Liver (tissue), 9 donors: Measurements from ENCODE around the gene TBX5. TPM values are rescaled to one million over a fixed set of nuclear protein-coding genes. Genes with fewer than 3 reads are reported as not detected.

Source experiments
- DNase-seq: peaks from one replicate; pipeline ENCODE4 v3.0.0-alpha.2; 2017; ENCODE audit warnings: low spot score
- H3K27ac ChIP-seq, 2 donors: one replicate each; pipeline ENCODE4 v1.7.0; 2013; ENCODE audit warnings: inconsistent platforms in 2 of 2, low read length in 2 of 2, control low read depth in 1 of 2, low read depth in 1 of 2, mild to moderate bottlenecking in 1 of 2
- H3K27me3 ChIP-seq, 4 donors: one replicate each; pipeline versions ENCODE4 v1.6.1 to v1.7.0; 2013; ENCODE audit warnings: low read length in 3 of 4, inconsistent platforms in 1 of 4, mild to moderate bottlenecking in 1 of 4, moderate library complexity in 1 of 4; ENCODE audit not compliant: control insufficient read depth in 4 of 4, insufficient read depth in 4 of 4
- H3K36me3 ChIP-seq, 4 donors: one replicate each; pipeline versions ENCODE4 v1.6.1 to v1.7.0; 2013; ENCODE audit warnings: low read length in 3 of 4, mild to moderate bottlenecking in 3 of 4, low read depth in 1 of 4, moderate library complexity in 1 of 4; ENCODE audit not compliant: control insufficient read depth in 4 of 4, insufficient read depth in 3 of 4
- H3K4me1 ChIP-seq, 4 donors: one replicate each; pipeline versions ENCODE4 v1.6.1 to v1.7.0; 2013; ENCODE audit warnings: low read length in 3 of 4, mild to moderate bottlenecking in 3 of 4, moderate library complexity in 1 of 4; ENCODE audit not compliant: control insufficient read depth in 4 of 4, insufficient read depth in 4 of 4
- H3K4me3 ChIP-seq, 3 donors: one replicate each; pipeline versions ENCODE4 v1.6.1 to v1.7.0; 2013; ENCODE audit warnings: low read length in 3 of 3, control low read depth in 1 of 3, low read depth in 1 of 3, mild to moderate bottlenecking in 1 of 3
- H3K9ac ChIP-seq, 2 donors: one replicate each; pipeline ENCODE4 v1.7.0; 2013; ENCODE audit warnings: low read length in 2 of 2, mild to moderate bottlenecking in 2 of 2, moderate library complexity in 2 of 2, control low read depth in 1 of 2, low read depth in 1 of 2
- H3K9me3 ChIP-seq, 4 donors: one replicate each; pipeline versions ENCODE4 v1.6.1 to v1.7.0; 2013; ENCODE audit warnings: low read length in 3 of 4; ENCODE audit not compliant: control insufficient read depth in 4 of 4
- EGR1 ChIP-seq, 2 donors: IDR thresholded peaks; 2 replicates each; pipeline ENCODE4 v1.6.1; 2016 to 2018; ENCODE audit warnings: antibody characterized with exemption in 2 of 2, low read depth in 2 of 2
- FOXA1 ChIP-seq: IDR thresholded peaks from 2 replicates; pipeline ENCODE4 v1.6.1; 2016; ENCODE audit warnings: antibody characterized with exemption
- FOXA2 ChIP-seq: IDR thresholded peaks from 2 replicates; pipeline ENCODE4 v1.6.1; 2016; ENCODE audit warnings: antibody characterized with exemption
- GABPA ChIP-seq, 2 donors: IDR thresholded peaks in 1 of 2; conservative IDR thresholded peaks in 1 of 2; 2 replicates each; pipeline ENCODE4 v1.6.1; 2016; ENCODE audit warnings: antibody characterized with exemption in 2 of 2, mild to moderate bottlenecking in 1 of 2, moderate library complexity in 1 of 2
- HNF4A ChIP-seq, 2 donors: conservative IDR thresholded peaks; 2 replicates each; pipeline ENCODE4 v1.6.1; 2016; ENCODE audit warnings: antibody characterized with exemption in 2 of 2, mild to moderate bottlenecking in 2 of 2
- NR2F2 ChIP-seq: IDR thresholded peaks from 2 replicates; pipeline ENCODE4 v1.6.1; 2016; ENCODE audit warnings: antibody characterized with exemption
- RAD21 ChIP-seq, 2 donors: IDR thresholded peaks; 2 replicates each; pipeline ENCODE4 v1.6.1; 2016; ENCODE audit warnings: antibody characterized with exemption in 2 of 2, mild to moderate bottlenecking in 2 of 2
- TAF1 ChIP-seq: conservative IDR thresholded peaks from 2 replicates; pipeline ENCODE4 v1.6.1; 2016; ENCODE audit warnings: antibody characterized with exemption, mild to moderate bottlenecking
- YY1 ChIP-seq: IDR thresholded peaks from 2 replicates; pipeline ENCODE4 v1.6.1; 2016; ENCODE audit warnings: antibody characterized with exemption, mild to moderate bottlenecking
- WGBS: extraction: QIAGEN DNeasy Blood & Tissue Kit; methylation state at CpG from one replicate; pipeline ENCODE4 v1.1.7; 2013; 5-methylcytosine and 5-hydroxymethylcytosine counted together
- polyA plus RNA-seq, 2 donors: library from polyadenylated mRNA; stranded (reverse) in 1 of 2; unstranded in 1 of 2; fragments of 200-250 nt in 1 of 2; fragments of >200 nt in 1 of 2; fragmentation: Nextera tagmentation in 1 of 2; extraction: Ambion mirVana in 1 of 2; gene quantifications; one replicate each; pipeline versions ENCODE4 v1.2.1 to v1.2.3, GENCODE V29; 2013 to 2015
- total RNA-seq, 2 donors: library from RNA; depleted of rRNA; stranded (reverse); fragments of >200 nt; gene quantifications; one replicate each; pipeline ENCODE4 v1.2.3, GENCODE V29; 2014
- TF ChIP-seq, protein P1 (sequence below): IDR thresholded peaks from 2 replicates; pipeline ENCODE4 v1.6.1; 2016; ENCODE audit warnings: antibody characterized with exemption
- TF ChIP-seq, protein P2 (sequence below): fragments of 150-350 bp; IDR thresholded peaks from 2 replicates; pipeline ENCODE4 v1.5.1; 2017; ENCODE audit warnings: improper control_type of control experiment, low read depth, low read length; ENCODE audit not compliant: missing input control
- TF ChIP-seq, protein P3 (sequence below): IDR thresholded peaks from 2 replicates; pipeline ENCODE4 v1.6.1; 2016; ENCODE audit warnings: antibody characterized with exemption
- donor health status: healthy.
- donor health status: healthy.
- donor health status: healthy.
- donor health status: healthy.
- donor health status: healthy.

The TBX5 gene
- total and polyA plus RNA-seq, 4 donors = 0.03 TPM; not detected in 3

DNA sequence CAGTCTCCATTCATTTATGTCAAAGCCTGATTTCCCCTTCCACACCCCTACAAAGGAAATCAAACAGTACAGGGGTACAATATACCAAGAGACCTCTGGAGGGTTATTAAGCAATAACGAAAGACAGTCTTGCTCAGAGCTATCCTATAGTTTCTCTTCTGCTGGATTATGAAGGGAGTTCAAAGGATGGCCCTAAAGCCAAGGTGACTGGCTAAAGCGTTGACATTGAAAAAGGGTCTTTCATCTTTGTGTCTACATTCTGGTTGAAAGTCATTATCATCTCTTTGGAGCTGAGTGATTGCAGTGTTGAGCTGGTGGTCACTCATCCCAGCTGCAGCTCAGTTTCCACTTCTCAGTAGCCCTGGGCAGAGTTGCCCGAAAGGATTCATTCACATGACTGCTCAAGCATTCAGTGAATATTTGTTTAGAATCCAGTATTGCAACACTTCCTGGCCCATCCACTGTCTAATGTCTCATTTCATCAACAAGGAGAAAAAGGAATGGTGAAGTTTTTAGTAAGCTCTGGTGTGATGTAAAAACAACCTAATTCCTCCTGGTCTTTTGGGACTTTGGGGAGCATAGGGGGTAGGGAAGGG, 19.2 kb upstream of the TBX5 start:
- TF ChIP-seq RAD21 (IDR thresholded peaks at IDR 0.05) = no peak
- TF ChIP-seq GABPA (IDR thresholded peaks at IDR 0.05 in 1 of 2, conservative IDR thresholded peaks at IDR 0.05 in 1 of 2) = no peak
- TF ChIP-seq EGR1 (IDR thresholded peaks at IDR 0.05; ENCODE audit: low read depth in 2 of 2) = no peak
- TF ChIP-seq FOXA1 = no peak
- no peak for TF ChIP-seq FOXA2
- WGBS = 39% methylated on average over 3 of the region's 3 CpGs
- H3K4me3 ChIP-seq = no peak overlapping the region
- no peak overlapping the region for H3K9ac ChIP-seq
- H3K27ac ChIP-seq = no peak overlapping the region
- DNase-seq = no peak
- peaks cover 0 to 8% (median 3%) of the 10 kb centered on the region in 4 donors for H3K27me3 ChIP-seq
- no peaks in the 10 kb centered on the region for H3K4me1 ChIP-seq
- H3K36me3 ChIP-seq = no peaks in the 10 kb centered on the region
- H3K9me3 ChIP-seq = no peaks in the 10 kb centered on the region

DNA sequence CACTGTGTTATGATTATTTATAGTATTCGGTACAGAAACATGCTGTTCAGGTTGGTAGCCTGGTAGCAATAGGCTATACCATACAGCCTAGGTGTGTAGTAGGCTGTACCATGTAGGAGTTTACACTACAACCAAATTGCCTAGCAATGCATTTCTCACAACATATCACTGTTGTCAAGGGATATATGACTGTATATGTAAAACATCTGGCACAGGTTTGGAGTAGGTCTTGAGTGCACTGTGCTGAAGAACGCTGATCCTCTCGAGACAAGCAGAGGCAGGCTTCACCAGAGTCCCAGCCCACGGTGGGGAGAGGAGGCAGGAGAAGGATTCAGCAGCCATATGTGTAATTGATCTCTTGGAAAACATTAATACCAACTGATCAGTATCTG, 15.0 kb upstream of the TBX5 start:
- 66% methylated on average over 4 of the region's 4 CpGs for WGBS
- Histone ChIP-seq H3K9me3 (no peaks in the 10 kb centered on the region), H3K4me3 (no peak overlapping the region), H3K9ac (no peak overlapping the region), H3K27ac (no peak overlapping the region), H3K36me3 (no peaks in the 10 kb centered on the region), H3K27me3 (peaks cover 2 to 13% (median 5%) of the 10 kb centered on the region in 4 donors), H3K4me1 (no peaks in the 10 kb centered on the region)
- no peak for DNase-seq
- TF ChIP-seq TAF1 (no peak), HNF4A (conservative IDR thresholded peaks at IDR 0.05) (no peak), GABPA (IDR thresholded peaks at IDR 0.05 in 1 of 2, conservative IDR thresholded peaks at IDR 0.05 in 1 of 2) (no peak), YY1 (no peak), RAD21 (IDR thresholded peaks at IDR 0.05) (no peak), NR2F2 (no peak), FOXA1 (no peak)
- TF ChIP-seq, protein P1, sequence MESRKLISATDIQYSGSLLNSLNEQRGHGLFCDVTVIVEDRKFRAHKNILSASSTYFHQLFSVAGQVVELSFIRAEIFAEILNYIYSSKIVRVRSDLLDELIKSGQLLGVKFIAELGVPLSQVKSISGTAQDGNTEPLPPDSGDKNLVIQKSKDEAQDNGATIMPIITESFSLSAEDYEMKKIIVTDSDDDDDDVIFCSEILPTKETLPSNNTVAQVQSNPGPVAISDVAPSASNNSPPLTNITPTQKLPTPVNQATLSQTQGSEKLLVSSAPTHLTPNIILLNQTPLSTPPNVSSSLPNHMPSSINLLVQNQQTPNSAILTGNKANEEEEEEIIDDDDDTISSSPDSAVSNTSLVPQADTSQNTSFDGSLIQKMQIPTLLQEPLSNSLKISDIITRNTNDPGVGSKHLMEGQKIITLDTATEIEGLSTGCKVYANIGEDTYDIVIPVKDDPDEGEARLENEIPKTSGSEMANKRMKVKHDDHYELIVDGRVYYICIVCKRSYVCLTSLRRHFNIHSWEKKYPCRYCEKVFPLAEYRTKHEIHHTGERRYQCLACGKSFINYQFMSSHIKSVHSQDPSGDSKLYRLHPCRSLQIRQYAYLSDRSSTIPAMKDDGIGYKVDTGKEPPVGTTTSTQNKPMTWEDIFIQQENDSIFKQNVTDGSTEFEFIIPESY = no peak

DNA sequence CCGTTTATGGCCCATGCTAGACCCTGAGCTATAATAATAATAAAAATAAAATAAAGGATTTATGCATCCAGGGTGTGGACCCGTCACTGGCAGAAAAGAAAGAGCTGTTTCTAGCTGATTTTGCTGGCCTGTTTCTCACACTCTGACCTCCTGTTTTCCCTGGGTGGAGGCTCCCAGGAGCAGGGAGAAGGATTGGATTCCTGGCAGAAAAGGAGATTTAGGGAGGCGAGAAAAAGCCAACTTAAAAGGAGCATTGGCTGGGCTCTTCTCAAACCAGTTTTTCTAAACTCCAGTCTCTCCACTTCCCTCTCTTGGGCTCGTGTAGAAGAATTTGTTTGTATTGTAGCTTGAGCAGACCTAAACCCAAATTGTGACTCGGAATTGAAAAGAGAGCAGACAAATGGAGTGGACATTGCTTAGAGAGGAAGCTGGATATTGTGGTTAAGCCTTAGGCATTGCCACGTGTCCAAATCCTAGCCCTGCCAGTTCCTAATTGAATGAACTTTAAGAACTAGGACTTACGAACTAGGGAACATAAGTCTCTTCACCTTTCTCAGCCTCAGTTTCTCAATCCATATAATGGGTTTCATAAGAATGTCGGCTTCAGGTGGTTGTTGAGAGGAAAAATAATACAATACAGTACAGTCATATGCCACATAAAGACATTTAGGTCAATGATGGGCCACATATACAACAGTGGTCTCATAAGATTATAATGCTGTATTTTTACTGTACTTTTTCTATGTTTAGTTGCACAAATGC, 14.4 kb upstream of the TBX5 start:
- TF ChIP-seq YY1 = no peak
- TF ChIP-seq RAD21 (IDR thresholded peaks at IDR 0.05) = no peak
- no peak for TF ChIP-seq GABPA (IDR thresholded peaks at IDR 0.05 in 1 of 2, conservative IDR thresholded peaks at IDR 0.05 in 1 of 2)
- no peak for TF ChIP-seq FOXA1
- TF ChIP-seq, protein P2, sequence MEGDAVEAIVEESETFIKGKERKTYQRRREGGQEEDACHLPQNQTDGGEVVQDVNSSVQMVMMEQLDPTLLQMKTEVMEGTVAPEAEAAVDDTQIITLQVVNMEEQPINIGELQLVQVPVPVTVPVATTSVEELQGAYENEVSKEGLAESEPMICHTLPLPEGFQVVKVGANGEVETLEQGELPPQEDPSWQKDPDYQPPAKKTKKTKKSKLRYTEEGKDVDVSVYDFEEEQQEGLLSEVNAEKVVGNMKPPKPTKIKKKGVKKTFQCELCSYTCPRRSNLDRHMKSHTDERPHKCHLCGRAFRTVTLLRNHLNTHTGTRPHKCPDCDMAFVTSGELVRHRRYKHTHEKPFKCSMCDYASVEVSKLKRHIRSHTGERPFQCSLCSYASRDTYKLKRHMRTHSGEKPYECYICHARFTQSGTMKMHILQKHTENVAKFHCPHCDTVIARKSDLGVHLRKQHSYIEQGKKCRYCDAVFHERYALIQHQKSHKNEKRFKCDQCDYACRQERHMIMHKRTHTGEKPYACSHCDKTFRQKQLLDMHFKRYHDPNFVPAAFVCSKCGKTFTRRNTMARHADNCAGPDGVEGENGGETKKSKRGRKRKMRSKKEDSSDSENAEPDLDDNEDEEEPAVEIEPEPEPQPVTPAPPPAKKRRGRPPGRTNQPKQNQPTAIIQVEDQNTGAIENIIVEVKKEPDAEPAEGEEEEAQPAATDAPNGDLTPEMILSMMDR = no peak
- TF ChIP-seq, protein P3, sequence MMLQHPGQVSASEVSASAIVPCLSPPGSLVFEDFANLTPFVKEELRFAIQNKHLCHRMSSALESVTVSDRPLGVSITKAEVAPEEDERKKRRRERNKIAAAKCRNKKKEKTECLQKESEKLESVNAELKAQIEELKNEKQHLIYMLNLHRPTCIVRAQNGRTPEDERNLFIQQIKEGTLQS = no peak
- DNase-seq = no peak
- Histone ChIP-seq H3K9me3 (no peaks in the 10 kb centered on the region), H3K36me3 (no peaks in the 10 kb centered on the region), H3K27ac (no peak overlapping the region), H3K4me1 (no peaks in the 10 kb centered on the region), H3K27me3 (peaks cover 2 to 19% (median 6%) of the 10 kb centered on the region in 4 donors), H3K4me3 (no peak overlapping the region), H3K9ac (no peak overlapping the region)
- WGBS = 52% methylated on average over 8 of the region's 8 CpGs
